Measurements from ENCODE around the gene AP3B1. TPM values are rescaled to one million over a fixed set of nuclear protein-coding genes. Genes with fewer than 3 reads are reported as not detected.

Gene AP3B1
- polyA plus RNA-seq, 1 experiment, result 67.0 TPM

- no peaks in the 10 kb centered on the region for H3K9me3 ChIP-seq (ENCODE audit: control insufficient read depth, insufficient read depth, low read length)
- peak overlapping the region; percentile 66 for H3K27ac ChIP-seq (ENCODE audit: low read depth, low read length)
- CTCF ChIA-PET, result interaction anchor here (1.3 kb wide), 1 partner anchor 26 kb away, joined by 3 read pairs; no protein-coding TSS in a partner anchor
- no peaks in the 10 kb centered on the region for H3K27me3 ChIP-seq (ENCODE audit: control insufficient read depth, insufficient read depth, low read length)
- no peak for TF ChIP-seq CTCF (IDR thresholded peaks at IDR 0.05; ENCODE audit: low read depth, low read length)
- POLR2A ChIA-PET, result no interaction called here
- DNase-seq (ENCODE audit: low read depth, low spot score), result no peak
- H3K4me3 ChIP-seq (ENCODE audit: low read depth, low read length), result no peak overlapping the region
Measured at GRCh38 chr5:78243091-78243490, 51.4 kb downstream of the AP3B1 start.

- no peak for TF ChIP-seq CTCF (IDR thresholded peaks at IDR 0.05; ENCODE audit: low read depth, low read length)
- Histone ChIP-seq H3K27me3 (ENCODE audit: control insufficient read depth, insufficient read depth, low read length) (no peaks in the 10 kb centered on the region), H3K27ac (ENCODE audit: low read depth, low read length) (no peak overlapping the region), H3K4me3 (ENCODE audit: low read depth, low read length) (no peak overlapping the region), H3K9me3 (ENCODE audit: control insufficient read depth, insufficient read depth, low read length) (no peaks in the 10 kb centered on the region)
- ChIA-PET POLR2A (no interaction called here), CTCF (no interaction called here)
- DNase-seq (ENCODE audit: low read depth, low spot score), result no peak
Measured at GRCh38 chr5:78242001-78242400, 52.5 kb downstream of the AP3B1 start.

GRCh38 chr5:78237911-78238310 is 56.6 kb downstream of the AP3B1 start:
- ChIA-PET CTCF (no interaction called here), POLR2A (no interaction called here)
- Histone ChIP-seq H3K27ac (ENCODE audit: low read depth, low read length) (no peak overlapping the region), H3K27me3 (ENCODE audit: control insufficient read depth, insufficient read depth, low read length) (no peaks in the 10 kb centered on the region), H3K9me3 (ENCODE audit: control insufficient read depth, insufficient read depth, low read length) (no peaks in the 10 kb centered on the region), H3K4me3 (ENCODE audit: low read depth, low read length) (no peak overlapping the region)
- DNase-seq (ENCODE audit: low read depth, low spot score), result no peak
- no peak for TF ChIP-seq CTCF (IDR thresholded peaks at IDR 0.05; ENCODE audit: low read depth, low read length)

GRCh38 chr5:78236046-78236445 is 58.5 kb downstream of the AP3B1 start:
- Histone ChIP-seq H3K9me3 (ENCODE audit: control insufficient read depth, insufficient read depth, low read length) (no peaks in the 10 kb centered on the region), H3K27me3 (ENCODE audit: control insufficient read depth, insufficient read depth, low read length) (no peaks in the 10 kb centered on the region), H3K27ac (ENCODE audit: low read depth, low read length) (no peak overlapping the region), H3K4me3 (ENCODE audit: low read depth, low read length) (no peak overlapping the region)
- no peak for TF ChIP-seq CTCF (IDR thresholded peaks at IDR 0.05; ENCODE audit: low read depth, low read length)
- ChIA-PET POLR2A (interaction anchor here (0.5 kb wide), 1 partner anchor 11 kb away, joined by 3 read pairs; no protein-coding TSS in a partner anchor), CTCF (interaction anchor here (0.7 to 1.2 kb wide), 2 partner anchors 32 to 729 kb away, joined by 3 read pairs; no protein-coding TSS in a partner anchor)
- no peak for DNase-seq (ENCODE audit: low read depth, low spot score)

- POLR2A ChIA-PET, result no interaction called here
- DNase-seq (ENCODE audit: low read depth, low spot score), result no peak
- no peak overlapping the region for H3K27ac ChIP-seq (ENCODE audit: low read depth, low read length)
- H3K9me3 ChIP-seq (ENCODE audit: control insufficient read depth, insufficient read depth, low read length), result no peaks in the 10 kb centered on the region
- no peak for TF ChIP-seq CTCF (IDR thresholded peaks at IDR 0.05; ENCODE audit: low read depth, low read length)
- H3K27me3 ChIP-seq (ENCODE audit: control insufficient read depth, insufficient read depth, low read length), result no peaks in the 10 kb centered on the region
- no peak overlapping the region for H3K4me3 ChIP-seq (ENCODE audit: low read depth, low read length)
- CTCF ChIA-PET, result no interaction called here
Measured at GRCh38 chr5:78235289-78235688, 59.2 kb downstream of the AP3B1 start.

Data from AG04450 (cell line).